Subcutaneous adipose tissue (tissue), 4 donors: Measurements from ENCODE around the gene CDCA7. TPM values are rescaled to one million over a fixed set of nuclear protein-coding genes. Genes with fewer than 3 reads are reported as not detected.

Experiments used
- CTCF ChIP-seq: fragments of 450-650 bp; IDR thresholded peaks from one replicate; pipeline ENCODE4 v1.5.1; 2016; ENCODE audit warnings: low read depth, mild to moderate bottlenecking, control low read depth, antibody characterized with exemption, moderate library complexity
- total RNA-seq, 4 donors: library from RNA; depleted of rRNA; stranded (reverse); fragments of >200 nt; gene quantifications; one replicate each; pipeline ENCODE4 v1.1.0, GENCODE V29; 2016

The CDCA7 gene
- total RNA-seq, 4 donors from 2014 or later, result 0.38 to 1.8 (median 0.85) TPM; not detected in 1

GRCh38 chr2:173404841-173405750 lies 50.4 kb downstream of the CDCA7 start:
- TF ChIP-seq CTCF, result no peak

- TF ChIP-seq CTCF, result no peak
These were observed 52.5 kb downstream of the CDCA7 start for GRCh38 chr2:173407176-173407575.

- TF ChIP-seq CTCF, result no peak
These were observed 53.0 kb downstream of the CDCA7 start for GRCh38 chr2:173407646-173408045.

- TF ChIP-seq CTCF, result no peak
These were observed 55.9 kb downstream of the CDCA7 start for GRCh38 chr2:173410579-173410978.

- TF ChIP-seq CTCF, result no peak
These were observed 58.0 kb downstream of the CDCA7 start for GRCh38 chr2:173412628-173413027.

- no peak for TF ChIP-seq CTCF
These were observed 60.2 kb downstream of the CDCA7 start for GRCh38 chr2:173414823-173415322.
